GM20000 (cell line): ENCODE results near the gene SCUBE1.

Experiments
- DNase-seq: peaks from one replicate; pipeline ENCODE4 v3.0.0; 2012; ENCODE audit warnings: low spot score
- TF ChIP-seq, protein P1 (sequence below): IDR thresholded peaks from 2 replicates; pipeline ENCODE4 v1.5.1; 2012; ENCODE audit warnings: mild to moderate bottlenecking, control low read depth; ENCODE audit errors: extremely low read depth, missing control alignments

SCUBE1 gene

DNA sequence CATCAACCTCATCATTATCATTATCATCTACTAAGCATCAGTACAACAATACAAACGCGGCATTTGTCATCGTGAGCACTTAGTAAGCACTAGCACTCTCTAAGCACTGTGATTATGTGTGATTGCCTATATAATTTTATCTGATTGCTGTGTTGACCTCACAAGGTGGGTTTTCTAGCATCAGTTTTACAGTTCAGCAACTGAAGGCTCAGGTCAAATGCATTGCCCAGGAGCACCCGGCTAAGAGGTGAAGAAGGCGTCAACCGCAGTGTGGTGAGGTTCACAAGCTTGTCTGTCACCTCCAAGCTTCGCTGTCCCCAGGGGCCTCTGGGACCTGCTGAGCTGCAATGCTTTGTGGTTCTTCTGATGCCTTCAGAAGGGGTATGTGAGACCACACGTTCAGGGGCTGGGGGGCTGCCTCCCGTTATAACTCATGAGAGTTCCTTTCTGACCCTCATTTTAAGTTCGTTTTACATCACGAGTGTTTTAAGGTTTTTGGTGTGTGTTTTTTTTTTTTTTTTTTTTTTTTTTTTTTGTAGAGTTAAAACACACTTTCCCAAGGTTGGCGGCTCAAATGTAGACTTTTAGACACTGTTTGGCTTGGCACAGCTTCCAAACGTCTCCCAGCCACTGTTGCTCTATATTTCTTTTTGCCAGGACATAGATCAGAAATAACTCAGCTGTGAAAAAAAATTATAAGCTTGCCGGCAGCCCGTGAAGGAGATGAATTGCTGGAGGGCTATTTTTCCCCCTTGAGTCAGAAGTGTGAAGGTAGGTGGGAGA lies 33.8 kb upstream of the SCUBE1 start:
- TF ChIP-seq, protein P1, sequence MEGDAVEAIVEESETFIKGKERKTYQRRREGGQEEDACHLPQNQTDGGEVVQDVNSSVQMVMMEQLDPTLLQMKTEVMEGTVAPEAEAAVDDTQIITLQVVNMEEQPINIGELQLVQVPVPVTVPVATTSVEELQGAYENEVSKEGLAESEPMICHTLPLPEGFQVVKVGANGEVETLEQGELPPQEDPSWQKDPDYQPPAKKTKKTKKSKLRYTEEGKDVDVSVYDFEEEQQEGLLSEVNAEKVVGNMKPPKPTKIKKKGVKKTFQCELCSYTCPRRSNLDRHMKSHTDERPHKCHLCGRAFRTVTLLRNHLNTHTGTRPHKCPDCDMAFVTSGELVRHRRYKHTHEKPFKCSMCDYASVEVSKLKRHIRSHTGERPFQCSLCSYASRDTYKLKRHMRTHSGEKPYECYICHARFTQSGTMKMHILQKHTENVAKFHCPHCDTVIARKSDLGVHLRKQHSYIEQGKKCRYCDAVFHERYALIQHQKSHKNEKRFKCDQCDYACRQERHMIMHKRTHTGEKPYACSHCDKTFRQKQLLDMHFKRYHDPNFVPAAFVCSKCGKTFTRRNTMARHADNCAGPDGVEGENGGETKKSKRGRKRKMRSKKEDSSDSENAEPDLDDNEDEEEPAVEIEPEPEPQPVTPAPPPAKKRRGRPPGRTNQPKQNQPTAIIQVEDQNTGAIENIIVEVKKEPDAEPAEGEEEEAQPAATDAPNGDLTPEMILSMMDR = no peak
- DNase-seq = no peak

DNA sequence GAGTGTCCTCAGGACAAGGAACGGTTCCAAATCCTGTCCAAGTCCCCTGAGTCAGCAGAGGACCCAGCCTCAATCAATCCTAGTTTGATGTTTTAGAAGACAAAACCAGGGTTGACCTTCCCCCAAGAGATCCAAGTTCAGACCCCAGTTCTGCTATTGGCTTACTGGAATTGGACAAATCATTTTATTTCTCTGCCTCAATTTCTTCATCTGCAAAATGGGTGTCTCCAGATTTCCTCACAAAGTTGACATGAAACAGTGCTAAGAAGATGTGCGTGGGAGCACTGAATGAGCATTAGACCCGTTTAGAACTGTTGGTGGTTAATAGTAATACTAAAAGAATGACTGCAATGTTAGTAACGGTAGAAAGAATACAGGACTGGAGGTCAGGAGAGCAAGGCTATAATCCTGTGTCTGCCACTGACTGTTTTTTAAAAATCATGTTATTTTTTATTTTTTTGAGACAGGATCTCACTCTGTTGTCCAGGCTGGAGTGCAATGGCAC lies 32.8 kb upstream of the SCUBE1 start:
- DNase-seq = no peak
- TF ChIP-seq, protein P1 = no peak

DNA sequence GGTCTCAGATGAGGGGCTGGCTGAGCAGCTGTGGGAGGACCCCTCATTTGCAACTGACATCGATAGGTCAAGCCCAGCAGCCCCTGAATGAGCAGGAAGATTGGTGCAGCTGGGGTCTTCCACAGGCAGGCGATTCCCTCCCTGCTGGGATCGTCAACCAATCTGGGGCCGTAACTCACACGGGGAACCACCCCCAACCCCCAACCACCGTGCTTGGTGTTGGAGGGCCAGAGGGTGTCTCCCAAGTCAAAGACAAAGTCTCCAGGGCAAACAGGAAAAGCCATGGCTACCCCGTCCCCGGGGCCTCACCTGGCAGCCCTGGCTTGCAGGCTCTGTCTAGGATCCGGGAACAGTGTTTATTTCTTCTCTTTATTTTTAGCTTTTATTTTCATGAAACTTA lies 26.9 kb upstream of the SCUBE1 start:
- no peak for DNase-seq
- TF ChIP-seq, protein P1 = no peak

DNA sequence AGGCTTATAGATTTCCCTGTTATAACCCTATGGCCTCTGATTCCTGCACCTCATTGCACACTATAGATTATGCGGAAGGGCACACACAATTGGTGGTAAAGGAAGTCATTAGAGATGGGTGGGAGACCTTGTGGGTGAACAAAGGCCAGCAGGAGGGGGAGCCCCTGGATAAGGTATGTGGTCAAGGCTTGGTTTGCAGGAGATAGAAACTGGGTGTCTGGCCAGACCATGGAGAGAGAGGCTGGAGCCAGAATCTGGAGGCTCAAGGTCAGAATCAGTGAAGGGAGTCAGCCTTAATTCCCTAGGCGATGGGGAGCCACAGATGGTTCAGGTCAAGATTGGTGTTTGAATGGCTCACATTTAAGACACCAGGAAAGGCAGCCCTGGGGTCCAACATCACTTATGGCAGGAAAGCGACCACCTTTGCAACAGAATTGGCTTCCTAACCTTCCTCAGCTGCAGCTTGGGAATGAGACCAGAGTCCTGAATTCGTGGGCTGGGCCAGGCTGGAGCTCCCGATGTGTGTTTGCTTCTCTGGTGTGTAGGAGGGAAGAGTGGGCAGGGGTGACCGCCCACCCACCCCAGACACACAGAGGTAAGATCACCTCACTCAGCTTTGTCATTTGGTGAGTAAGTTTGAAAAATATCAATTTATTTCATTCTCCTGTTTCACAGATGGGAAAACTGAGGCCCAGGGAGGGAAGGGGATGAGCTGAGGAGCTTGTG lies 22.7 kb upstream of the SCUBE1 start:
- DNase-seq = no peak
- TF ChIP-seq, protein P1 = no peak

DNA sequence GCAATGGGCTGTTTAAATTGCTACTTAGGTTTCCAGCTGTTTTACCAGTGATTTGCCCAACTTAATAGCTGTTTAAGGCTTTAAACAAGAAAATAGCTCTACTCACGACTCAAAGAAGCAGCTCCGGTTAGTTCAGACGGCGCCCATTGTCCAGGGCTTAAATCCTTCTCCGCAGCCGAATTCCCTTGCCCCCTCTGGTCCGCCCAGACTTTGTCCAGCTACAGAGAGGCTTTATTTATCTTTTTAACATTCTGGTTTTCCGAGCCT lies 20.9 kb upstream of the SCUBE1 start:
- TF ChIP-seq, protein P1 = no peak
- no peak for DNase-seq

DNA sequence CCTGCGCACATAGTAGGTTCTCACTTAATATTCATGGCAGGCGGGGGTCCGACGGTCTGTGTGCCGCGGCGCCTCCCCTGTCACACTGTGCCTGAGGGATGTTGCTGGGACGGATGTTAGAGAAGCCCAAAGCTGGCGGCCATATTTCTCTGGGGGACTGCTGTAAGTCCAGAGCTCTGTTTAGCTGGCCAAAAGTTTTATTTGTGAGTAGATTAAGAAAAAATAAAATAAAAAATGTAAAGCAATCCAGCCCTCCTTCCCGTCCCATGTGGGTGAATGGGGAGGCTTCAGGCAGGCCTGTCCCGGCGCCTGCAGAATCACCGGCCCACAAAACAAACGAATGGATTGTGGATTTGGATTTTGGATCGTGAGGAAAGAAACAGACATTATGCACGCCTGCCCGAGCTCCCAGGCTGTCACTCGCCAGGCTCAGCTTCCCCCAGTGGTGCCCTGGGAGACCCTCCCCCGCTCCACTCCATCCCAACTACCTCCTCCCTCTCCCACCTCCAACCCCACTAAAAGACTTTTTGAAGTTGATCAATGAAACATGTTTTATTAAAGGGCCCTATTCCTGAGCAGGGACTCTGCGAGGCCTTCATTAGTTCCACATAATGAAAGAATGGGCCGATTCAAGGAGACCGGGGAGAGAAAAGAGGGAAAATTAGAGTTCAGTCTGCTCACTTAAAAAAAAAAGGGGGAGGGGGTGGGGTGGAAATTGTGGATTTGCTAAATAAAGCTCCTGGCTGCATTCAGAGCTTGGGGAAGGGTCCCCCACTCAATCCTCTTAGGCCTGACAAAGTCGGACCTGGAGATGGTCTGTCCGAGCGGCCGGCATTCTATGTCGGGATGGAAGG lies 20.4 kb upstream of the SCUBE1 start:
- DNase-seq = no peak
- TF ChIP-seq, protein P1 = no peak

DNA sequence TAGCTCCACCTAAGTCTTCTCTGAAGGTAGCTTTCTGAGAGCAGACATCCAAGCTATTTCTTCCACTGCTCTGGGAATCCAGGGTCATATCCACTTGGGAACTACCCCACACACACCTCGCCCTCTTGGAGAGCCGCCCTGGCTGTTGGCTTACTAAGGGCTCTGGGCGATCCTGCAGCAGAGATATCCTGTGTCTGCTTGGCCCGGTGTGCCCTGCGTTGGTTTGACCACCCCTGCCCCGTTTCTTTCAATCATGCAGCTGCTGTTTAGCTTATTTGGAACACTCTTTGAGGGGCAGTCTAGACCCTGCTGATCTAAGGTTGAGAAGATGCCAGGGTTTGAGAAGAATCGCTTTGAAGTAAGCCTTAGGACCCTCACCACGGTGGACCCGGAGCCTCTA lies 17.4 kb upstream of the SCUBE1 start:
- TF ChIP-seq, protein P1 = no peak
- no peak for DNase-seq
